ENCODE measurements around the gene NOL8. TPM values are rescaled to one million over a fixed set of nuclear protein-coding genes. Genes with fewer than 3 reads are reported as not detected.

NOL8 gene
- total and polyA plus RNA-seq, 10 donors: 29.9 to 70.6 (median 39.9) TPM

DNA sequence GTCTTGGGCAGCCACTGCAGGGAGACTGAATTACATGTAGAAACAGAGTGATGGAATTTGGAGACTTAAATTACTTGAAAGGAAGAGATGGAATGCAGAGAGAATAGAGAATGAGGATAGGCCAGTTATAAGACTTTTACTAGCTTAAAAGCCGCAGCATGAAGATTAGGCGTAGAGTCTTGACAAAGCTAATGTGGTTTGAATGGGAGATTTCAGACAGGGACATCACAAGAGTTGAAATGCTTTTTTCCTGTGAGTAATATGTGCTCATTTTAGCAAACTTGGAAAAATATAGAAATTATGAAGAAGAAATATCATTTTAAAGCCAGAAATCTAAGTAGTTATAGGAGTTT lies 8.1 kb upstream of the NOL8 start:
- WGBS, 5 donors: 94 to 99% (median 98%) methylated on average over 2 of the region's 2 CpGs
- Histone ChIP-seq H3K4me1 (peaks cover 0 to 3% (median 0%) of the 10 kb centered on the region in 6 donors), H3K36me3 (peaks cover 0 to 45% (median 5%) of the 10 kb centered on the region in 6 donors), H3K27ac (no peak overlapping the region), H3K4me3 (no peak overlapping the region), H3K27me3 (replicated peaks in 1 of 7) (no peaks in the 10 kb centered on the region), H3K9me3 (no peaks in the 10 kb centered on the region)
- DNase-seq: no peak
- no peak for TF ChIP-seq POLR2AphosphoS5 (IDR thresholded peaks at IDR 0.05)
- TF ChIP-seq POLR2A (IDR thresholded peaks at IDR 0.05): no peak
- no peak for TF ChIP-seq CTCF (IDR thresholded peaks at IDR 0.05 in 8 of 11, conservative IDR thresholded peaks at IDR 0.05 in 3 of 11)
- intact Hi-C loops (cut with DNase I; ENCODE audit: low total_unique reads): no loop called here

- TF ChIP-seq POLR2AphosphoS5 (IDR thresholded peaks at IDR 0.05): no peak
- no peak for TF ChIP-seq POLR2A (IDR thresholded peaks at IDR 0.05)
- TF ChIP-seq CTCF (IDR thresholded peaks at IDR 0.05 in 8 of 11, conservative IDR thresholded peaks at IDR 0.05 in 3 of 11): no peak
- H3K27me3 ChIP-seq (replicated peaks in 1 of 7): no peaks in the 10 kb centered on the region
- intact Hi-C loops (cut with DNase I; ENCODE audit: low total_unique reads): no loop called here
- H3K4me1 ChIP-seq: peaks cover 0 to 8% (median 0%) of the 10 kb centered on the region in 6 donors
- peaks cover 0 to 40% (median 2%) of the 10 kb centered on the region in 6 donors for H3K36me3 ChIP-seq
- WGBS, 5 donors: 79 to 95% (median 86%) methylated on average over 3 of the region's 3 CpGs
- H3K9me3 ChIP-seq: no peaks in the 10 kb centered on the region
- no peak overlapping the region for H3K4me3 ChIP-seq
- no peak for DNase-seq
- H3K27ac ChIP-seq: no peak overlapping the region
Observed at GRCh38 chr9:92332577-92333281, 7.6 kb upstream of the NOL8 start.

GRCh38 chr9:92328225-92328624 lies 3.1 kb upstream of the NOL8 start:
- intact Hi-C loops (cut with DNase I; ENCODE audit: low total_unique reads): loop anchor here (5.0 kb wide), 1 partner anchor 36 kb away; the partner anchor contains the start of gene IARS1
- H3K9me3 ChIP-seq: no peaks in the 10 kb centered on the region
- H3K4me1 ChIP-seq: peaks cover 14 to 45% (median 29%) of the 10 kb centered on the region in 6 donors
- no peak for DNase-seq
- H3K36me3 ChIP-seq: peaks cover 0 to 3% (median 1%) of the 10 kb centered on the region in 6 donors
- no peak for TF ChIP-seq POLR2AphosphoS5 (IDR thresholded peaks at IDR 0.05)
- no peak for TF ChIP-seq CTCF (IDR thresholded peaks at IDR 0.05 in 8 of 11, conservative IDR thresholded peaks at IDR 0.05 in 3 of 11)
- TF ChIP-seq POLR2A (IDR thresholded peaks at IDR 0.05): no peak
- H3K4me3 ChIP-seq: no peak overlapping the region
- H3K27ac ChIP-seq: no peak overlapping the region
- no peaks in the 10 kb centered on the region for H3K27me3 ChIP-seq (replicated peaks in 1 of 7)
- WGBS, 5 donors: 41 to 49% (median 47%) methylated on average over 2 of the region's 2 CpGs

GRCh38 chr9:92327283-92327850 lies 2.2 kb upstream of the NOL8 start:
- Histone ChIP-seq H3K9me3 (no peaks in the 10 kb centered on the region), H3K27me3 (replicated peaks in 1 of 7) (no peaks in the 10 kb centered on the region), H3K4me3 (no peak overlapping the region), H3K4me1 (peaks cover 14 to 54% (median 29%) of the 10 kb centered on the region in 6 donors), H3K36me3 (peaks cover 0 to 11% (median 9%) of the 10 kb centered on the region in 6 donors), H3K27ac (no peak overlapping the region)
- 70 to 83% (median 80%) methylated on average over 2 of the region's 2 CpGs for WGBS, 5 donors
- no peak for DNase-seq
- intact Hi-C loops (cut with DNase I; ENCODE audit: low total_unique reads): loop anchor here (5.0 kb wide), 1 partner anchor 35 kb away; the partner anchor contains the start of gene IARS1
- no peak for TF ChIP-seq POLR2A (IDR thresholded peaks at IDR 0.05)
- no peak for TF ChIP-seq POLR2AphosphoS5 (IDR thresholded peaks at IDR 0.05)
- TF ChIP-seq CTCF (IDR thresholded peaks at IDR 0.05 in 8 of 11, conservative IDR thresholded peaks at IDR 0.05 in 3 of 11): no peak
